CD4-positive, alpha-beta T cell treated with Interleukin-21 for 1 hour (primary cell): ENCODE data around the gene CXCL5.
"Not testable (repeated sequence)": the region's sequence is repeated elsewhere in the genome, so short reads cannot be mapped to it uniquely, and the experiment has no call there.

Experiments
- DNase-seq: peaks from one replicate; pipeline ENCODE4 v3.0.0-alpha.2; 2020

Gene CXCL5

GRCh38 chr4:73967866-73968265, 30.6 kb downstream of the CXCL5 start:
- no peak for DNase-seq

- DNase-seq: no peak
These were observed 33.4 kb downstream of the CXCL5 start for GRCh38 chr4:73964862-73965611.

- DNase-seq: no peak
These were observed 35.8 kb downstream of the CXCL5 start for GRCh38 chr4:73962724-73963123.

GRCh38 chr4:73959041-73959440, 39.4 kb downstream of the CXCL5 start:
- not testable (repeated sequence) for DNase-seq

GRCh38 chr4:73952352-73952751, 46.1 kb downstream of the CXCL5 start:
- DNase-seq: no peak

- DNase-seq: not testable (repeated sequence)
These were observed 48.0 kb downstream of the CXCL5 start for GRCh38 chr4:73950376-73950920.

GRCh38 chr4:73948990-73949706, 49.3 kb downstream of the CXCL5 start:
- no peak for DNase-seq

GRCh38 chr4:73948291-73948690, 50.2 kb downstream of the CXCL5 start:
- no peak for DNase-seq

- no peak for DNase-seq
These were observed 51.1 kb downstream of the CXCL5 start for GRCh38 chr4:73947239-73947985.

- no peak for DNase-seq
These were observed 52.6 kb downstream of the CXCL5 start for GRCh38 chr4:73945674-73946449.
